ENCODE measurements around the gene SFMBT1.

Gene SFMBT1

GRCh38 chr3:53040351-53040820 is 5.5 kb downstream of the SFMBT1 start:
- Histone ChIP-seq H3K9me2 (ENCODE audit: low read depth, low read length) (no peaks in the 10 kb centered on the region), H3K79me2 (ENCODE audit: insufficient read depth, low read length) (peaks cover 11% of the 10 kb centered on the region; the same call in 1 of the 2 replicates), H3K36me3 (ENCODE audit: insufficient read depth, low read length) (0 out of 2 replicates have a peak, but pooled peaks cover 3% of the 10 kb centered on the region), H3K9ac (ENCODE audit: low read length) (no peak overlapping the region), H2AFZ (ENCODE audit: low read length) (no peak overlapping the region), H3K4me2 (ENCODE audit: low read length) (no peak overlapping the region), H3K4me1 (ENCODE audit: insufficient read depth, low read length, severe bottlenecking) (peaks cover 31% of the 10 kb centered on the region), H3K27me3 (ENCODE audit: insufficient read depth, low read length) (no peaks in the 10 kb centered on the region), H3K4me3 (ENCODE audit: low read depth, low read length, poor library complexity, severe bottlenecking) (no peak overlapping the region), H3K27ac (ENCODE audit: low read depth, low read length, poor library complexity, severe bottlenecking) (no peak overlapping the region), H3K9me3 (ENCODE audit: low read length) (no peaks in the 10 kb centered on the region), H3F3A (ENCODE audit: insufficient read depth, low read length) (peaks cover 11% of the 10 kb centered on the region), H4K20me1 (ENCODE audit: insufficient read depth, low read length) (peaks cover 15% of the 10 kb centered on the region; the same call in 1 of the 2 replicates)
- TF ChIP-seq EZH2 (IDR thresholded peaks at IDR 0.05; ENCODE audit: borderline replicate concordance, low read length) (no peak), CTCF (IDR thresholded peaks at IDR 0.05; ENCODE audit: low read length) (no peak)

- Histone ChIP-seq H4K20me1 (ENCODE audit: insufficient read depth, low read length) (peaks cover 15% of the 10 kb centered on the region; the same call in 1 of the 2 replicates), H3K79me2 (ENCODE audit: insufficient read depth, low read length) (peaks cover 11% of the 10 kb centered on the region; the same call in 1 of the 2 replicates), H3K27ac (ENCODE audit: low read depth, low read length, poor library complexity, severe bottlenecking) (no peak overlapping the region), H3K4me2 (ENCODE audit: low read length) (no peak overlapping the region), H3K9me2 (ENCODE audit: low read depth, low read length) (no peaks in the 10 kb centered on the region), H3F3A (ENCODE audit: insufficient read depth, low read length) (peaks cover 6% of the 10 kb centered on the region), H2AFZ (ENCODE audit: low read length) (no peak overlapping the region), H3K4me1 (ENCODE audit: insufficient read depth, low read length, severe bottlenecking) (peaks cover 26% of the 10 kb centered on the region), H3K4me3 (ENCODE audit: low read depth, low read length, poor library complexity, severe bottlenecking) (no peak overlapping the region), H3K9ac (ENCODE audit: low read length) (no peak overlapping the region), H3K36me3 (ENCODE audit: insufficient read depth, low read length) (no peaks in the 10 kb centered on the region), H3K9me3 (ENCODE audit: low read length) (no peaks in the 10 kb centered on the region), H3K27me3 (ENCODE audit: insufficient read depth, low read length) (no peaks in the 10 kb centered on the region)
- TF ChIP-seq CTCF (IDR thresholded peaks at IDR 0.05; ENCODE audit: low read length) (no peak), EZH2 (IDR thresholded peaks at IDR 0.05; ENCODE audit: borderline replicate concordance, low read length) (no peak)
Observed at GRCh38 chr3:53039376-53039752, 6.5 kb downstream of the SFMBT1 start.

- peaks cover 11% of the 10 kb centered on the region; the same call in 1 of the 2 replicates for H3K79me2 ChIP-seq (ENCODE audit: insufficient read depth, low read length)
- TF ChIP-seq CTCF (IDR thresholded peaks at IDR 0.05; ENCODE audit: low read length) = no peak
- TF ChIP-seq EZH2 (IDR thresholded peaks at IDR 0.05; ENCODE audit: borderline replicate concordance, low read length) = no peak
- H4K20me1 ChIP-seq (ENCODE audit: insufficient read depth, low read length) = peaks cover 15% of the 10 kb centered on the region; the same call in 1 of the 2 replicates
Observed at GRCh38 chr3:53038679-53039375, 7.0 kb downstream of the SFMBT1 start.

More at GRCh38 chr3:53038679-53039375, 7.0 kb downstream of the SFMBT1 start:
- H3K9me2 ChIP-seq (ENCODE audit: low read depth, low read length) = no peaks in the 10 kb centered on the region
- no peak overlapping the region for H2AFZ ChIP-seq (ENCODE audit: low read length)
- H3K27me3 ChIP-seq (ENCODE audit: insufficient read depth, low read length) = no peaks in the 10 kb centered on the region
- no peak overlapping the region for H3K4me3 ChIP-seq (ENCODE audit: low read depth, low read length, poor library complexity, severe bottlenecking)
- no peaks in the 10 kb centered on the region for H3K9me3 ChIP-seq (ENCODE audit: low read length)
- 0 out of 2 replicates have a peak, but pooled peaks cover under 1% of the 10 kb centered on the region for H3F3A ChIP-seq (ENCODE audit: insufficient read depth, low read length)
- no peak overlapping the region for H3K9ac ChIP-seq (ENCODE audit: low read length)
- no peaks in the 10 kb centered on the region for H3K36me3 ChIP-seq (ENCODE audit: insufficient read depth, low read length)
- peaks cover 21% of the 10 kb centered on the region for H3K4me1 ChIP-seq (ENCODE audit: insufficient read depth, low read length, severe bottlenecking)
- no peak overlapping the region for H3K27ac ChIP-seq (ENCODE audit: low read depth, low read length, poor library complexity, severe bottlenecking)
- no peak overlapping the region for H3K4me2 ChIP-seq (ENCODE audit: low read length)
